ENCODE data around the gene HES5. TPM values are rescaled to one million over a fixed set of nuclear protein-coding genes. Genes with fewer than 3 reads are reported as not detected.
A peak's percentile ranks its signal among the peaks of the same experiment; 100 is the strongest.

Gene HES5
- polyA plus RNA-seq, 2 of the 4 experiments (the other 2 are of a cell fraction) = not detected

GRCh38 chr1:2526824-2527555, 3.1 kb downstream of the HES5 start:
- Histone ChIP-seq H3K4me2 (peak overlapping the region; percentile 76), H3K4me3 (peak overlapping the region; percentile 84; the same call in 2 of the 3 replicates), H3K4me1 (peaks cover 34% of the 10 kb centered on the region), H3K9me3 (no peaks in the 10 kb centered on the region), H3K27ac (peak overlapping the region; percentile 94 to 99)
- ChIA-PET POLR2A (interaction anchor here (1.1 to 1.9 kb wide), 2 partner anchors 19 to 20 kb away, joined by 3 to 13 read pairs; no protein-coding TSS in a partner anchor), CTCF (interaction anchor here (1.1 to 2.4 kb wide), 3 partner anchors 9 to 21 kb away, joined by 3 to 6 read pairs (median 4); no protein-coding TSS in a partner anchor)
- peak; percentile 22 to 41 for ATAC-seq
- DNase-seq (ENCODE audit: low read depth in 1 of 2, low spot score in 1 of 2) = no peak
- TF ChIP-seq REST (IDR thresholded peaks at IDR 0.05) (no peak), PHF8 (IDR thresholded peaks at IDR 0.05; ENCODE audit: borderline replicate concordance, low read depth) (no peak), ESRRA (IDR thresholded peaks at IDR 0.05; ENCODE audit: borderline replicate concordance, low read length) (no peak), ZFP36 (IDR thresholded peaks at IDR 0.05; ENCODE audit: borderline replicate concordance, partially characterized antibody) (no peak), RAD21 (conservative IDR thresholded peaks at IDR 0.05 in 1 of 2, IDR thresholded peaks at IDR 0.05 in 1 of 2) (no peak), ZC3H11A (IDR thresholded peaks at IDR 0.05) (no peak), HOXA7 (CRISPR knock-in tag; IDR thresholded peaks at IDR 0.05) (no peak), HOXB5 (CRISPR knock-in tag; IDR thresholded peaks at IDR 0.05) (no peak), TP53 (CRISPR knock-in tag; IDR thresholded peaks at IDR 0.05) (no peak), CTCF (IDR thresholded peaks at IDR 0.05) (no peak), RARB (CRISPR knock-in tag; IDR thresholded peaks at IDR 0.05) (no peak), JUNB (IDR thresholded peaks at IDR 0.05) (no peak)
- no peak for FAIRE-seq
- WGBS (ENCODE audit: missing lambda C conversion rate) = 40% methylated on average over 16 of the region's 20 CpGs

- Histone ChIP-seq H3K4me3 (peak within 1 kb of the TSS; percentile 84), H3K4me2 (peak within 1 kb of the TSS; percentile 89), H3K9me3 (no peaks in the 10 kb centered on the region), H3K27ac (peak within 1 kb of the TSS; percentile 94 to 99), H3K4me1 (peaks cover 34% of the 10 kb centered on the region)
- peak; percentile 94 to 96 for ATAC-seq
- DNase-seq (ENCODE audit: low read depth in 1 of 2, low spot score in 1 of 2) = peak; percentile 80 to 93
- POLR2A ChIA-PET = interaction anchor here (0.5 to 1.9 kb wide), 4 partner anchors 20 to 1329 kb away, joined by 3 to 13 read pairs (median 4); no protein-coding TSS in a partner anchor
- FAIRE-seq = no peak
- CTCF ChIA-PET = interaction anchor here (0.6 to 2.7 kb wide), 6 partner anchors 9 to 111 kb away, joined by 3 to 6 read pairs (median 4); no protein-coding TSS in a partner anchor
- WGBS (ENCODE audit: missing lambda C conversion rate) = 6% methylated on average over 9 of the region's 107 CpGs
- TF ChIP-seq FOSB (CRISPR knock-in tag; IDR thresholded peaks at IDR 0.05) (no peak), REST (IDR thresholded peaks at IDR 0.05) (no peak), TFCP2L1 (CRISPR knock-in tag; IDR thresholded peaks at IDR 0.05) (no peak), RCOR1 (IDR thresholded peaks at IDR 0.05; ENCODE audit: low read depth, low read length) (no peak), BCL3 (IDR thresholded peaks at IDR 0.05) (no peak), MAX (IDR thresholded peaks at IDR 0.05) (0 out of 2 replicates have a peak, but pooled peaks have one; percentile 21), POLR2A (IDR thresholded peaks at IDR 0.05; ENCODE audit: low read length) (peak; percentile 55), RNF2 (IDR thresholded peaks at IDR 0.05; ENCODE audit: borderline replicate concordance, low read depth) (no peak), ZFP36 (IDR thresholded peaks at IDR 0.05; ENCODE audit: borderline replicate concordance, partially characterized antibody) (no peak), ATOH8 (CRISPR knock-in tag; IDR thresholded peaks at IDR 0.05; ENCODE audit: low read depth) (no peak), MYC (IDR thresholded peaks at IDR 0.05; ENCODE audit: borderline replicate concordance, low read length) (no peak)
These were observed 3.9 kb downstream of the HES5 start, which contains the start of gene PANK4 for GRCh38 chr1:2525920-2526823. TSS of gene PANK4 (minus strand) at chr1:2526596. CDS start at chr1:2526587, 9 bp downstream.
